ENCODE measurements around the gene LCN2. TPM values are rescaled to one million over a fixed set of nuclear protein-coding genes. Genes with fewer than 3 reads are reported as not detected.
A peak's percentile ranks its signal among the peaks of the same experiment; 100 is the strongest.

LCN2 gene
- total RNA-seq, 4 donors from 2014 or later: 0.58 to 222 (median 1.4) TPM; not detected in 1

DNA sequence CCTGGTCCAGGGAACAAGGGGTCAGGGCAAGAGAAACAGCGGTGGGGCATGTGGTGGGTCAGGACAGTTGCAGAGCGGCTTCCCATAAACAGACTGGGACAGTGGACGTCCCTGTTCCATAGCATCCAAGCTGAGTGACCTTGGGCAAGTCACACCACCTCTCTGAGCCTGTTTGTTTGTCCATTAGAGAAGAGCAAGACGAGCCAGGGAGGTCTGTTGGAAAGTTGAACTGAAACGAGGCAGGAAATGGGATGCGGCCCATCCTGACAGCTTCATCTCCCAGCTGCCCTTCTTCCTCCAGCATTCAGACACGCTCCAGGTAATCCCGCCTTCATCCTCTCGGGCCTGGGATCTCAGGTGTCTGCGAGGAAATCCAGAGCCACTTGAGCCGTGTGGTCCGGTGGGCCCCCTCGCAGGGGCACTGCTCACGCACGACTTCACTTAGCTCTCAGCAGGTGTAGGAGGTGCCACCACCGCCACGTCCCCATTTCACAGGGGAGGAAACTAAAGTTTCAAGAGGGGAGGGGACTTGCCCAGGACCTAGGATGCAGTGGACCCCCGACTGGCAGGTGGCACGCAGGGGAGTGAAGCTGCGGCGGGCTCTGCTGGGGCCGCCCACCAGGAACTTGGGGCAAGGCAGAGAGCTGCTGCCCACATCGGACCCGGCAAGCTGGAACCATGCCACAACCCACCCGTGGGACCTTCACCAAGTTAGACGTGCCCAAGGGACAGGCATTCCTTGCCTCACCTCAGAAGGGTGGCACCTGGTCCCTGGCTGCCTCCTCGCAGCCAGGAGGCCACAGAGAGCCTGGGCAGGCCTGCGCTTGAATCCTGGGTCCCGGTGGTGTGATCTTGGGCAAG lies 34.7 kb upstream of the LCN2 start:
- ATAC-seq: no peak
- Histone ChIP-seq H3K27ac (peak overlapping the region in 1 of 4 donors; percentile 24), H3K36me3 (peaks cover 0 to 35% of the 10 kb centered on the region in 2 donors), H3K4me3 (no peak overlapping the region), H3K4me1 (peaks cover 0 to 15% (median 5%) of the 10 kb centered on the region in 3 donors), H3K27me3 (no peaks in the 10 kb centered on the region), H3K9me3 (no peaks in the 10 kb centered on the region)
- TF ChIP-seq EP300 (IDR thresholded peaks at IDR 0.05) (no peak), POLR2AphosphoS5 (IDR thresholded peaks at IDR 0.05) (no peak), POLR2A (IDR thresholded peaks at IDR 0.05) (no peak)
- TF ChIP-seq, protein P1, sequence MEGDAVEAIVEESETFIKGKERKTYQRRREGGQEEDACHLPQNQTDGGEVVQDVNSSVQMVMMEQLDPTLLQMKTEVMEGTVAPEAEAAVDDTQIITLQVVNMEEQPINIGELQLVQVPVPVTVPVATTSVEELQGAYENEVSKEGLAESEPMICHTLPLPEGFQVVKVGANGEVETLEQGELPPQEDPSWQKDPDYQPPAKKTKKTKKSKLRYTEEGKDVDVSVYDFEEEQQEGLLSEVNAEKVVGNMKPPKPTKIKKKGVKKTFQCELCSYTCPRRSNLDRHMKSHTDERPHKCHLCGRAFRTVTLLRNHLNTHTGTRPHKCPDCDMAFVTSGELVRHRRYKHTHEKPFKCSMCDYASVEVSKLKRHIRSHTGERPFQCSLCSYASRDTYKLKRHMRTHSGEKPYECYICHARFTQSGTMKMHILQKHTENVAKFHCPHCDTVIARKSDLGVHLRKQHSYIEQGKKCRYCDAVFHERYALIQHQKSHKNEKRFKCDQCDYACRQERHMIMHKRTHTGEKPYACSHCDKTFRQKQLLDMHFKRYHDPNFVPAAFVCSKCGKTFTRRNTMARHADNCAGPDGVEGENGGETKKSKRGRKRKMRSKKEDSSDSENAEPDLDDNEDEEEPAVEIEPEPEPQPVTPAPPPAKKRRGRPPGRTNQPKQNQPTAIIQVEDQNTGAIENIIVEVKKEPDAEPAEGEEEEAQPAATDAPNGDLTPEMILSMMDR (IDR thresholded peaks at IDR 0.05): no peak
- 34 to 80% methylated on average over 3 of the region's 29 CpGs for WGBS, 2 donors (ENCODE audit: low coverage in 1 of 2)

DNA sequence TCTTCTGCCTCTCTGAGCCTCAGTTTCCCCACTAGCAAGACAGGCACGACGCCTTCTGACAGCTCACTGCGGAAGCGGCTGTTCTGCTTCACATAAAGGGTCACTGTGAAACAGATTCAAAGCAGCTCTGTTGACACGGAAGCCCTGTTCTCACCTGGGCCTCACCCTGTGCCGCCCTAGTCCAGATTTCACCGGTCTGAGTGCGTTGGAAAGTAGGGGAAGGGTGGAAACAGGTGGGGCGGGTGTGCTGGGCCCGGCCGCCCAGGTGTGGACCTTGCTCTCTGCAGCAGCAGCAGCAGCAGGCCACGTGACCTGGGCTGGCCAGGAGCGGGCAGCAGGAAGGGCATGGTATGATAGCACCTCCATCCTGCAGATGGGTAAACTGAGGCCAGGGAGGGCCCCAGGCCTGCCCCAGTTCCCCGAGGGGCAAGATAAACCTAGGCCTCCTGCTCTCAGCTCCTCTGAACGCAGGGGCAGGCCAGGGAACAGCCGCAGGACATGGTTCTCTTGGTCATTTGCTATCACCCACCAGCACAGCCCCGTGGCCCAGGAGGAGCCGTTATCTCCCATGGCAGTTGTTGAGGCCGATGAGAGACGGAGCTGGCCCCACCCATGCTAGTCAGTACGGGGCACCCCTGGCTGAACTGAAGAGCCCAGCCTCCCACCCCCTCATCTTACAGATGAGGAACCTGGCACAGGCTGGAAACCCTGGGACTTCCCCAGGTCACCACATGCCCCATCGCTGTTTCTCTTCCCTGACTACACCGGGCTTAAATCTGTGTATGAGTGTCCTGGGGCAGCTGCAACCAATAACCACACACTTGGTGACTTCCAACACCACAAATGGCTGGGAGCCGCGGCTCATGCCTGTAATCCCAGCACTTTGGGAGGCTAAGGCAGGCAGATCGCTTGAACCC lies 33.8 kb upstream of the LCN2 start:
- no peak for TF ChIP-seq POLR2A (IDR thresholded peaks at IDR 0.05)
- no peak for TF ChIP-seq EP300 (IDR thresholded peaks at IDR 0.05)
- TF ChIP-seq, protein P1 (IDR thresholded peaks at IDR 0.05): no peak
- no peak for TF ChIP-seq POLR2AphosphoS5 (IDR thresholded peaks at IDR 0.05)
- no peak overlapping the region for H3K27ac ChIP-seq
- no CpG with 5 or more reads among the region's 26 CpGs for WGBS, 2 donors (ENCODE audit: low coverage in 1 of 2)
- H3K36me3 ChIP-seq: peaks cover 0 to 38% of the 10 kb centered on the region in 2 donors
- H3K4me1 ChIP-seq: peaks cover 0 to 12% (median 5%) of the 10 kb centered on the region in 3 donors
- H3K27me3 ChIP-seq: no peaks in the 10 kb centered on the region
- no peak overlapping the region for H3K4me3 ChIP-seq
- no peak for ATAC-seq
- H3K9me3 ChIP-seq: no peaks in the 10 kb centered on the region

DNA sequence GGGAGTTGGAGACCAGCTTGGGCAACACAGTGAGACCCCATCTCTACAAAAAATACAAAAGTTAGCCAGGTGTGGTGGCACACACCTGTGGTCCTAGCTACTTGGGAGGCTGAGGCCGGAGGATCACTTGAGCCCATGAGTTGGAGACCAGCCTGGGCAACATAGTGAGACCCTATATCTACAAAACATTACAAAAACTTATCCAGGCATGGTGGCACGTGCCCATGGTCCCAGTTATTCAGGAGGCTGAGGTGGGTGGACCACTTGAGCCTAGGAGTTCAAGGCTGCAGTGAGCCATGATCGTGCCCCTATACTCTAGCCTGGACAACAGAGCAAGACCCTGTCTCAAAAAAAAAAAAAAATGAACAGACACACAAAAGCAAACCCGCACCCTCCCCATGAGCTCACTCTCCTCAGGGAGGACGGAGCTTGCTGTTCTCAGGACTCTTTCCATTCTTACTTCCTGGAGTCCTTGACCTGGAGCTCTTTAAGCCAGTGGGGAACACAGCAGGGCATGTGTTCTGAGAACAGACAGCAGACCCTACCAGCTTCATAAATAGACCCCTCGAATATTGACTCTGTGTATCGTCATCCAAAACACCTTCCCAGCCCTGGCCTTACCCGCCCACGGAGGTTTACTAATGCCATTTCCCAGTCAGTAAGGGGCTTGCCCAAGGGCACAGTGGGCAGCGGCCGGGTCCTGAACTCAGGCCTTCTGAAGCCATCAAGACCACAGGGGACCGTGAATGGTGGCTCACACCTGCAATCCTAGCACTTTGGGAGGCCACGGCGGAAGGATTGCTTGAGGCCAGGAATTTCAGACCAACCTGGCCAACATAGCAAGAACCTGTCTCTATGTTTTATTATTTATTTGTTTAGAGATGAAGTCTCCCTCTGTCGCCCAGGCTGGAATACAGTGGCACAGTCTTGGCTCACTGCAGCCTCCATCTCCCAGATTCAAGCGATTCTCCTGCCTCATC lies 32.9 kb upstream of the LCN2 start:
- Histone ChIP-seq H3K9me3 (no peaks in the 10 kb centered on the region), H3K4me3 (no peak overlapping the region), H3K27me3 (no peaks in the 10 kb centered on the region), H3K36me3 (peaks cover 0 to 48% of the 10 kb centered on the region in 2 donors), H3K27ac (no peak overlapping the region), H3K4me1 (peaks cover 0 to 12% (median 5%) of the 10 kb centered on the region in 3 donors)
- no peak for ATAC-seq
- no peak for TF ChIP-seq EP300 (IDR thresholded peaks at IDR 0.05)
- WGBS, 2 donors (ENCODE audit: low coverage in 1 of 2): 80 to 93% methylated on average over 6 to 7 of the region's 16 CpGs

DNA sequence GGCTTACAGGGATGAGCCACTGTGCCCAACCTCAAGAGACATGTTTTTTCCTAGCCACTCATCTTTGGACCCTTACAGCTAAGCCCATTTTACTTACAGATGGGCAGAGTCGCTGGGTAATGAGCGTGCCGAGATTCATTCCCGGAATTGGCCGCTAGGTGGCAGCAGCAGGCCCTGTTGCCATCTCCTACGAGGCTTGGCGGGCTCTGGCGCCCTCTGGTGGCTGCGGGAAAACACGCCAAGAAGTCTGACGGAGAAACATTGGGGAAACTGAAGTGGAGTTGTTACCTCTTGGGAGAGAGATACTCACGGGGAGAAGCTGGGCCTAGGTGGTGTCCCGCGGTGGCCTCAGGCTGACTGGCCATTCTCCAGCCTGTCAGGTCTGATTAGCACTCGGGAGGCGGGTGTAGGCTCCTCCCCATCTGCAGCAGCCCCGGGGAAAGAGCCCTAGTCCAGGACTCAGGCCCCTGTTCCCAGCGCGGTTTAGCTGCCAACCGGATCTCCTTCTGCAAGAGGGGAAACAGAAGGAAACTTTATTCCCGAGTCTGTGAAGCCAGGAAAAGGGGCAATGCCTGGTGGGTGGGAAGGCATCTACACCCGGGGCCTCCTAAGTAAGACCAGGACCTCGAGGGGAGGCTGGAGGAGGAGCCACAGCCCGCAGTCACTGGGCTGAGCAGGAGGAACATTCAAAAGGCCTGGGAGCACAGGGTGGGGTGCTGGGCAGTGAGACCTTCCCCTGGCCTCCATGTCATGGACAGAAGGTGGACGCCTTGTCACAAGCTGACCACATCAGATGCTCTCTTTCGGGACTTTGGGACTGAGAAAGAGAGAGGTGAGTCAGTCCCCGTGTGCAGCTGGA lies 31.4 kb upstream of the LCN2 start:
- H3K36me3 ChIP-seq: peaks cover 0 to 56% of the 10 kb centered on the region in 2 donors

More for the DNA sequence above, 31.4 kb upstream of the LCN2 start:
- H3K9me3 ChIP-seq: no peaks in the 10 kb centered on the region
- no peak overlapping the region for H3K4me3 ChIP-seq
- WGBS, 2 donors (ENCODE audit: low coverage in 1 of 2): 0 to 15% methylated on average over 3 to 4 of the region's 27 CpGs
- peaks cover 0 to 12% (median 5%) of the 10 kb centered on the region in 3 donors for H3K4me1 ChIP-seq
- TF ChIP-seq EP300 (IDR thresholded peaks at IDR 0.05): no peak
- no peak for TF ChIP-seq POLR2A (IDR thresholded peaks at IDR 0.05)
- TF ChIP-seq, protein P1 (IDR thresholded peaks at IDR 0.05): peak in 3 of 4 experiments; percentile 100
- peak; percentile 47 for TF ChIP-seq POLR2AphosphoS5 (IDR thresholded peaks at IDR 0.05)
- H3K27ac ChIP-seq: peak overlapping the region in 1 of 4 donors; percentile 7
- H3K27me3 ChIP-seq: no peaks in the 10 kb centered on the region
- ATAC-seq: peak; percentile 66
